HG02852 (cell line): Measurements from ENCODE around the gene CD274.
"Not testable (repeated sequence)": the region's sequence is repeated elsewhere in the genome, so short reads cannot be mapped to it uniquely, and the experiment has no call there.

Experiments
- ATAC-seq: cut with Tn5 transposase; IDR thresholded peaks from one replicate; pipeline ENCODE4 v1.9.1; 2021; ENCODE audit warnings: mild to moderate bottlenecking, moderate library complexity; ENCODE audit not compliant: unreplicated experiment

The CD274 gene

GRCh38 chr9:5450359-5451091 lies at the start of gene CD274:
CD274 (plus strand) TSS chr9:5450542; CDS start chr9:5456114, 5,572 bp downstream.
- ATAC-seq: peak; percentile 62

- ATAC-seq: no peak
Observed at GRCh38 chr9:5402217-5402616, 48.1 kb upstream of the CD274 start.

- ATAC-seq: no peak
Observed at GRCh38 chr9:5408596-5408995, 41.7 kb upstream of the CD274 start.

GRCh38 chr9:5416953-5417352 lies 33.4 kb upstream of the CD274 start:
- no peak for ATAC-seq

- ATAC-seq: no peak
Observed at GRCh38 chr9:5418481-5418880, 31.9 kb upstream of the CD274 start.

- no peak for ATAC-seq
Observed at GRCh38 chr9:5419987-5420386, 30.4 kb upstream of the CD274 start.

GRCh38 chr9:5421163-5421562 lies 29.2 kb upstream of the CD274 start:
- no peak for ATAC-seq

GRCh38 chr9:5422276-5422675 lies 28.1 kb upstream of the CD274 start:
- no peak for ATAC-seq

- no peak for ATAC-seq
Observed at GRCh38 chr9:5425006-5425628, 25.2 kb upstream of the CD274 start.

- ATAC-seq: no peak
Observed at GRCh38 chr9:5427005-5427404, 23.3 kb upstream of the CD274 start.

GRCh38 chr9:5428172-5428571 lies 22.2 kb upstream of the CD274 start:
- no peak for ATAC-seq

- ATAC-seq: no peak
Observed at GRCh38 chr9:5428794-5429528, 21.4 kb upstream of the CD274 start.

- no peak for ATAC-seq
Observed at GRCh38 chr9:5429873-5430564, 20.3 kb upstream of the CD274 start.

- ATAC-seq: no peak
Observed at GRCh38 chr9:5430912-5431311, 19.4 kb upstream of the CD274 start.

GRCh38 chr9:5432890-5433289 lies 17.5 kb upstream of the CD274 start:
- ATAC-seq: not testable (repeated sequence)

- ATAC-seq: not testable (repeated sequence)
Observed at GRCh38 chr9:5433328-5433727, 17.0 kb upstream of the CD274 start.

- not testable (repeated sequence) for ATAC-seq
Observed at GRCh38 chr9:5433841-5434810, 16.2 kb upstream of the CD274 start.

GRCh38 chr9:5435912-5436311 lies 14.4 kb upstream of the CD274 start:
- no peak for ATAC-seq

- ATAC-seq: no peak
Observed at GRCh38 chr9:5436441-5436840, 13.9 kb upstream of the CD274 start.
